Stimulated activated CD8-positive, alpha-beta memory T cell treated with anti-CD3 and anti-CD28 coated beads, Interleukin-7, amount 100 ng/mL, for 48 hours (primary cell): ENCODE data around the gene SMARCE1.

Experiments used
- DNase-seq, 2 donors: peaks; one replicate each; pipeline ENCODE4 v3.0.0-alpha.2; 2020; ENCODE audit warnings: low read depth in 1 of 2; ENCODE audit errors: extremely low read depth in 1 of 2

SMARCE1 gene

DNA sequence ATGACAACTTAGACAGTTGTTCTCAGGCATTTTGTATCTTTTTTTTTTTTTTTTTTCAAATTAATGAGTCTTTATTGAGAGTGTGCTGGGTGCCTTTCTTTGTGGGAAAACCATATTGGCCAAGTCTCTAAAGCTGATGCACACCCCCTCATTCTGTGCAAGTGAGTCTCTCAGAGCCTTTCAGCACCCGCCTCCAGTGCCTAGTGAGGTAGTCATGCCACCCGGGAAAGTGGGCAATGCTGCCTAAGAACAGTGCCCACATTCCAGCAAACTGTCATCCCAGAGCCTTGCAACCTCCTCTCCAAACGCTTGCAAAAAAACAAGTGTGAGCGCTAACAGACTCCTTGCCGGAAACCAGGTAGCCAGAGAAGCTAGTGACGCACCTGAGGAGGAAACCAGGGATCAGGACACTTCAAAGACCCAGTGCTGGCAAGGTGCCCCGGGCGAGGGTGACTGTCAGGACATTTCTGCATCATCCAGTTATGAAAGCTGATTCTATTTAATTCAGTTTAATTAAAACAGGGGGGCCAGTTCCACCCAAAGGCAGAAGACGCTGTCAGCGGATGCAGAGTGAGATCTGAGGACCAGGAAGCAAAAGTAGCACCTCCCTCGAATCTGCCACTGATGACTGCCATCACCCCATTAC is 34.9 kb downstream of the SMARCE1 start:
- no peak for DNase-seq

DNA sequence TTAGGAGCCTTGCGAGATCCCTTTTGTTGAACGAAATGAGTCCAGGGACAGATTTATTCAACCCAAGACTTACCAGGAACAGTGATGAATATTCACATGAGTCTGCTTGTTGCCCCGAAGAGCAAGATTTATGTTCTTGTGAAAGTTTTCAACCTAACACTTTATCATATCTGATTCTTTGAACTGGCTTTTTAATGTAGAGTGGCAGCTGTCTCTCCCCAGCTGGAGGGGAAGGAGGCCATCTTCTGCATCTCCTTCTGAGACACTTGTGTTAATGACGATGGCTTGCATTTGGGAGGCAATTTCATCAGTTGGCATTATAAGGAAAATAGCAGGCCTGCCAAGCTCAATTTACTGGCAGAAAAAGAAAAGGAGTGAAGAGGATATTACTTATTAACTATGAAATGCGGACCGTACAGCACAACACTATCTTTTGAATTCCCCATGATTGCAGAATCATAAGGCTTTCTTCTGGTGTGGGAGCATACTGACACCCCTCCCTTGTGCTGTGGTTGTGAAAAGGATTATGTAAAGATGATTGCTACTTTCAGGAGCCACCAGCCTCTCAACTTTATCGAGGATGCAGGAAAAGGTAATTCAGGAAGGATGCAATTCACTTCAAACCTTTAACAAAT is 35.7 kb downstream of the SMARCE1 start:
- DNase-seq = no peak

DNA sequence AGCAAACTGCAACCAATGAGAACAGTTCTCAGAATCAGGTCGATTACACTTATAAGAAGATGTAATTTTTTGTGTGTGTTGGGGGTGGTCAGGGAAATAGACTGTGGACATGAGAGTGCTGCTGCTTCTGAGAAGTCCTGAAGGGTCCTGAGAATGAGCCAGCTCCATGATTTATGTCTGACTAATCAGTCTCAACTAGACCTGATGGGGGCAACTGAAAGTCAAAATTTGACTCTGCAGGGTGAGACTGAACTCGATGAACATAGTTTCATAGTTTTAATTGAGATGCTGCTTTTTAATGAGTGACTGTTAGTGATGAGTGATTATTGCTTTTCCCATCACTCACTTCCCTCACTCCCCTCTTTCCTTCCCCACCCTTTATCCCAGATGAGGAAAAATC is 37.3 kb downstream of the SMARCE1 start:
- no peak for DNase-seq

DNA sequence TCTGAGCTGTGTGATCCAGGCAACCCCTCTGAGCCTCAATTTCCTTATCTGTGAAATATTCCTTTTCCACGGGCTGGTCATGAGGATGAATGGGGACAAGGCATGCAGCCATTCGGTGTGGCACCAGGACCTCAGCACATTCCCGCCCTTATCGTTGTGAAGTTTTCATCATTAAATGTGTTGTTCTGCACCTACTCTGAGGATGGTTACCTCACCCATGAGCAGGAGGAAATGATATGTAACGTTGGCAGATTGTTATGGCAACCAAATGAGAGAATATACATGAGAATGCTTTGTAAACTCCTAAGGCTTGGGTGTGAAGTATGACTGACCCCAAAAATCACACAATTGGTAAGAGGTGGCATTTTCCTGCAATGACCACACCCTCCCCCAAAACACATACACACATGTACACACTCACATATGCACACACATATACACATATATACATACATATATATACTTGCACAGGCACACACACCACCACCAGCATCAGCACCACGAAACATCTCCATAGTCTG is 39.5 kb downstream of the SMARCE1 start:
- DNase-seq = no peak

DNA sequence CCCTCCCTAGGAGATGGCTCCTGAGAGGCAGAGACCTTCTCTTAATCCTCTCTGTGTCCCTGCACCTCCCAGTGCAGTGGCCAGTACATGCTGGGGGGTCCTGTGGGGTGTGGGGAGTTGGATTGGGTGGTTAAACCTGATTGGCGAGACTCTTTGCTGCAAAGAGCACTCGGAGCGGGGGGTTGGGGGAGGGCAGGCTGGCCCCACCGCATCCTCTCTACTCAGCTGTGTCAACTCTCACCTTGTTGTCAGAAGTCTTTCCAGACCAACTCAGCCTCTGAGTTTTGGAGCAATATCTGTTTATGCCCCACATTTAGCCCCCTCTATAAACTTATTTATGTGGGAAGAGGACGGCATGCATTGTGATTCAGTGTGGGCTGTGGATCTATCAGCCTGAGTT is 40.0 kb downstream of the SMARCE1 start:
- no peak for DNase-seq

DNA sequence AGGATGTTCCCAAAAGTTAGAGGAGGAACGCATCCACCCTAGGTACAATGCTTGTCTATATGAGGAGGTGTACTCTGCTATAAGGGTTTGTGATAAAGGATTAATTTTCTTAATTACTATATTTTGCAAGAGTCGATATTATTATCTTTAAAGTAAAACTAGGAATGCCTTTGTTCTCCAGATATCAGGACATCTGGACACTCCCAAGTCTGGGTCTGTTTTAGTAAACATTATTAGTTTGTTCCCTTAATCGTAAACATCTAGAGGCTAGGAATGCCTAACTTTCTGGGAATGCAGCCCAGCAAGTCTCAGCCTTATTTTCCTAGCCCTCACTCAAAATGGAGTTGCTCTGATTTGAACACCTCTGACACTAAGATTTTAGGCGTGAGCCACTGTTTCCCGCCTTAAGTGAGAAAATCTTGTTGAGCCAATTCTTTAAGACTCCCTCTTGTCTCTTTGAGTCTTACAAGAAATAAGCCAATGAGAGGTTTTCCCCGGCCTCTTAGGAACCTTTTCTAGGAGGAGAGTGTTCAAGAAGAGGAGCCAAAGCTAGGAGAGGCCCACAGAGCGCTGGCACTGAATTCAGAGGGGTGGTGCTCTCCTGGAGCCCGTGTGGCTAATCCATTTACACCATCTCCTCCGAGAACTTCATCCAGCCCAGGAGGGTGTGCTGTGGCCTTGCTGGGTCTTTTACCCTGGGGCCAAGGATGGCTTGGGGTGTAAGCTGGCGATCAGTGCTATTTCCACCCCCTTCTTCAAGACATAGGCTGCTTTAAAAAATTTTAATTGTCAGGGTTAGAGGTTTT is 40.9 kb downstream of the SMARCE1 start:
- DNase-seq = no peak

DNA sequence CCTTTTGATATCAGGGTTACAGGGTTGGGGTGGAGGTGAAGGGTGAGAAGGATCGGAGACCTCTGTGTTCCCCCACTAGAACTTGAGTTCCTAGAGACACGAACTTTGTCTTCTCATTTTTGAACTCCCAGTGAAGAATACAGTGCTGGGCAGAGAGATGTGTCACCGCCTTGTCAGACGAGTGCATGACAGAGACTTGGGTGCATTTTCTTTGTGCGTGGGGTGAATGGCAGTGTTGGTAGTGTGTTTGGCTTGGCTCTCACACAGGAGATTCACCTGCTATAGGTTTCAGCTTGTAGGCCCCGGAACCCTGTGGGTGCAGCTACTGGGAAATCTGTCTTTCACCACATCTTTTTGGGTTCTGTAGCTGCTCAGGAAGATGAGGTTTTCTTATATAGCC is 42.3 kb downstream of the SMARCE1 start:
- peak in 1 of 2 donors; percentile 83 for DNase-seq

DNA sequence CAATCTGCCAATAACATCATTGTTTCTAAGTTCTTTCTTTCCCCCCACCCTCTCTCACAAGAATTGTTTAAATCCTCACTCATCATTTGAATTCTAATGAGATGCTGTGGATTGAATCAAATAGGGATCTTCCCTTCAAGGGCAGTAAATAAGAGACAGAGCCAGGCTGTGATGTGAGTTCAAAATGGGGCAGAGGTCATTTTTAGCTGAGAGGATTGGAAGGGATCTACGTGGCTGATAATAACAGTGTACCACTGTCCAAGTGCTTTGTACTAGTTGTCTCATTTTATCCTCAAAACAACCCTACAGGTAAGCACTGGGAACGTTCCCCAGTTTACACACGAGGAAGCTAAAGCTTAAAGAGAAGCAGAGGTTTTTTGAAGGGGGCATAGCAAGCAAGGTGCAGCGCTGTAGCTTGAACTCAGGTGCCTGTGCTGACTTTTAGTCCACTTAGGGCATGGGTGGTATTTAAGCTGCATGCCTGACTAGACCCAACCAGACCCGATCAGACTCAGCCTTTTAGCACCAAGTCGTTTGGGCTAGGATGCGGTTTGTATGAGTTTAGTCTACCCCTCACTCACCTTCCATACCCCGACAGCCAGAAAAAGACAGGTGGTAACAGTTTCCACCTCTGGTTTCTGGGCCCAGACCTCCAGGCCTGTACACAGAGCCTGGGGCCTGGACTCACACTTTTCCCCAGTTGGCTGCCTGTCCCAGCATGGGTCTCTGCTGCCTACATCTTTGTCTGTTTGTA is 43.1 kb downstream of the SMARCE1 start:
- no peak for DNase-seq

DNA sequence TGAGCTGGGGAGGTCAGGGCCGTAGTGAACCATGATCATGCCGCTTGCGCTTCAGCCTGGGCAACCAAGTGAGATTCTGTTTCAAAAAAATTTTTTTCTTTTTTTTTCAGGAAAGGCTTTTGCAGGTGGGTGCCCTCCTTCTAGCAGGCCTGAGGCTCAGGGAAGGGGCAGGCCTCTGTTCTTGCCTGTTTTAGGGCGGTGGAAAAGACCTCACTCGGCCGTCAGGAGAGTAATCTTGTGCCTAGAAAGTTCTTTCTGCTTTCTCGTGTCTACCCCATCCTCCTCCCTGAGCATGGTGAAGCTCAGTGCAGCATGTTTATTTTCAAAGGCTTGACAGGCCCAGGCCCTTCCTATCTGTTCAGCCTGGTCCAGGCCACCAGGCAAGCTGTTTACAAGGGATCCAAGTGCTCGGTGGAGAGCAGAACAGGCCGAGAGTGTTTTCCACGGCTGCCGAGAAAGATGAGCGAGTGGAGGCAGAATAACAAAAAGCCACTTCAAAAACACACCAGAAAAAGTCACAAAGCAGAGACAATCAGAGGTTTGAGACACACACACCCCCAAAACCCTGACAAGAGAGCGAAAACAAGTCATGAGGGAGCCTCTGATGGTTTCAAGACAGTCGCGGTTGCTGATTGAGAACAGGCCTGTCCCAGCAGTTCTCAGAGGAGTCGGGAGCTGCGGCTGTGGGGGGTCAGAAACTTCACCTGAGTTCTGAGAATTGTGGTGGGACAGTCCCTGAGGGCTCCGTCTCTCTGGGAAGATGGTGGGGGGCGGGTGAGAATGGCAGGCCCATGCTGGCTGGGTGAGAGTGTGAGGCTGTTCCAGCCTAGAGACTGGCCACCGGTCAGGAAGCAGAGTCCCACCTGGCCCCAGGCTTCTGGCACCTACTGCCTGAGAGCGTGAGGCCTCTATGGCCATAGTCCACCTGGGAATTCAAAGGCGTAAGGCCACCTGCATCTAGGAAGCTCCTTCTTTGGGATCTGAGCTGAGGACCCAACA is 44.9 kb downstream of the SMARCE1 start:
- DNase-seq = peak; percentile 62 to 88

DNA sequence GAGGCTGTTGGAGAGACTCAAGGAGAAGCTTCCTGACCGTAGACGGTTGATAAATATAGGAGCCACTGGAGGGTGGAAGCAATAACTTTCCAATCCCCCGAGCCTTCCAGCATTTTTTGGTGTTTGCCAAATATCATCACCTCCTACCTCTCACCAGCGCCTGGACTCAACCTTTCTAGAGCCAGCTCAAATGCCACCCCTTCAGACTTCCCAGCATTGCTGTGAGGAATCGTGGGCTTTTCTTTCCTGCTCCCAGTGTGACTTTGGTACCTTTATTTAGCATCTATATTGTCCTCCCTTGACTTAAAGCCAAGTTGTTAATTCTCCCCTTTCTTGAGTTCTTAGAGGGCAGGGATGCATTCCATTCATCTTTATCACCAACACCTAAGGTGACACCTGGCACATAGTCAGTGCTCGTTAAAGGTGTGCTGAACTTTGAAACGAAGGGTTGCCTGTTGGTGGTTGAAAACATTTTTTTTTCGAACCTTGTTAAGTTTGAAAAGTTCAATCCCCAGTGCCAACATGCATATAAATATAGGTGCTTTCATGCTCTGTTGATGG is 47.1 kb downstream of the SMARCE1 start:
- DNase-seq = no peak

DNA sequence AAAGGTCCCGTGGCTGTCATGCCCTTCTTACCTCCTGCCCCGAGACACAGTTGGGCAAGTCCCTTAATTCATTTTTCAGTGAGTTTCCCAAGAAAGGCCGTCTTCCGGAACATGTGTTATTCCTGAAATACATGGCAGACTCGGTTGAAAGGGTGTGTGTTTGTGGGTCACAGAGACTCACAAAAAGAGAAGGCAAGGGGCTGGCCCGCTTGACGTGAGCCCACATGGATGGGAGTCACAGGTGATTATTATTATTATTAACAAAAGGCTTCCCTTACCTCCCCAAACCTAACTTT is 48.2 kb downstream of the SMARCE1 start:
- DNase-seq = no peak

DNA sequence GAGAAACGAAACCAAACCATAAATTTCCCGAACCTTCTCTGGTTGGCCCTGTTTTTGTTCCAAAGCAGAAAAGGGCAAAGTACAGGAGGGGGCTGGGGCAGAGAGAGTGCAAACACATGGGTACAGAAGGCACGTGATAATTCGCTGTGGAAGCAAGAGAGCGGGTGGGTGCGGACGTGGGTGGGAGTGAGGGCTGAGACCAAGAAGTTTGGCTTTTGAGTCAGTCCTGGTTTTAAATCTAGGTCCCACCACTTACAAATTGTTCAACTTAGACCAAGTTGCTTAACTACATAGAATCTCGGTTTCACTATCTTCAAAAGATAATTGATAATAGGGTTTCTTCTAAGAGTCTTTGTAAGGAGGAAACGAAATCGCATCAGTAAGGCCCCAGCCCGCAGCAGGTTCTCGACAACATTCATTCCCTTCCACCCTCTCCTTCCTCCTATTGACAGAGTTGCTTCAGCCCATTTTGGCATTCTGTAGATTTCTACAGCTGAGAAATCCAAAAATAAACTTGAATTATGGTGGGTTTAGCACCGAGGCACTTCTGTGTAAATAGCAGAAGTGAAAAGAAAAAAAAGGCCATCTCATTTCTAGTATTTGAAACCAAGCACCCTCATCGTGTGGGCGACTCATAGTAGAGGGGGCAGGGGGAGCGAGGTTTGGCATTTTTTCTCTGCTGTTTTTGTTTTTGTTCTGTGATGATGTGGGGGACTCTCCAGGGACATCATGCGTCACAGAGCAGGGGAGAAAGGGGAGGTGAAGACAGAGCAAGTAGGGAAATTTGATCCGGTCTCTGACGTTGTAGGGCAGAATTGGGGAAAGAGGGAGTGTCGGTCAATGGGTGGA is 48.8 kb downstream of the SMARCE1 start:
- peak; percentile 67 to 91 for DNase-seq

DNA sequence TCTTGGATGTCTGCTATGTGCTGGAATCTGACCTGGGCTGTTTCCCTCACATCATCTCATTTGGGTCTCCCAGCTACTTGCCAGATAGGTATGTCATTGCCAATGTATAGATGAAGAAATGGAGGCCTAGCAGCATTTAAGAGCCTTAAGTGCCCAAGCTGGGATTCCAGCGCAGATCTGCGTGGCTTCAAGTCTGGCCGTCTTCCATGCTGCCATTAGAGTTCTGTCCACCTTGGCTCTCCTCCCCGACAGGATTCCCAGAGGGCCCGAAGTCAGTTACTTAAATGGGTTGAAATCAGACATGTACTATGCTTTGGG is 49.4 kb downstream of the SMARCE1 start:
- no peak for DNase-seq

DNA sequence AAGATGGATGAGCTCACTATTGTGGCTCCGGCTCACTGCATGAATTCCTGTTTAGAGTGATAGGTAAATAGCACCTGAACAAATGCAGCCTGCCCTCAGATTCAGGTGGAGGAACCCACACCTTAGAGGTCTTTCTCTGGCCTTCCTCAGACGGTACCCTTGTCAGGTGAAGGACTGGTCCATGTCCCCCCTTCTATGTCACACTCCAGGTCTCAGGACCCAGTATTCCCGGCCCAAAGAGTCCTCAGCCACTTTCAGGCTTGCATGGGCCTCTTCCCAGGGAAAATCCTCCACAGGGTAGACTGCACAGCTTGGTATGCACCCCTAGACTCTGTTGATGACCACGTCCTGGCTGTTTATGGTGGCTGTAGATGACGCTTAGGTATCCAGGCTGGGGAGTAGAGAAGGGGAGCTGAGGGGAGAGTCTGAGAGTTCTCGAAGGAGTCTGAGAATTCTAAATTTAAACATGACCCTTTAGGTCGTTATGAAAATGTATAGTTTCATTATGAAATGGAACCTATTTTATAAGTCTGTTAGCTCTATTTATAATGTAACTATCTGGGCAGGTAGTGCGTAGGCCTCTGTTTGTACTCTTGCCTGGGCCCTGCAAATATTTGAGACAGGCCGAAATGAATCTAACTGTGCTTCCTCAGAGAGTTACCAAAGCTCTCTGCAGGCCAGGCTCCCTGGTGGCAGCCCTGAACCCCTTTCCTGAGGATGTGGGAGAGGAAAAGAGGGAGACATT is 49.9 kb downstream of the SMARCE1 start:
- no peak for DNase-seq

DNA sequence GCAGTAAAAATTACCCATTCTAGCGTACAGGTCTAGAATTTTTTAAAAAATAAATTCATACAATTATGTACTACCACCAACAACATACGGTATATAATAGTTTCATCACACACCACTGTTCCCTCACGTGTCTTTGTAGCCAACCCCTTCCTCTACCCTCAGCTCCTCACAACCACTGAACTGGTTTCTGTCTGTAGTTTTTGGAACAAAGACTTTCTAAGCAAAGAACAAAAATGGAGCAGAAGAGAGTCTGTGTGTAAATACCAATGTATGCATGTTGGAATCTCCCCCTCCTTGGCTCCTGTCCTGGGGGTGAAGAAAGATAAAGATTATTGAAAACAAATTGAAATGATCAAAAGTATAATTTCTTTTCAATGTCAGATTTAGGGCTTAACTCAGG is 50.5 kb downstream of the SMARCE1 start:
- no peak for DNase-seq

DNA sequence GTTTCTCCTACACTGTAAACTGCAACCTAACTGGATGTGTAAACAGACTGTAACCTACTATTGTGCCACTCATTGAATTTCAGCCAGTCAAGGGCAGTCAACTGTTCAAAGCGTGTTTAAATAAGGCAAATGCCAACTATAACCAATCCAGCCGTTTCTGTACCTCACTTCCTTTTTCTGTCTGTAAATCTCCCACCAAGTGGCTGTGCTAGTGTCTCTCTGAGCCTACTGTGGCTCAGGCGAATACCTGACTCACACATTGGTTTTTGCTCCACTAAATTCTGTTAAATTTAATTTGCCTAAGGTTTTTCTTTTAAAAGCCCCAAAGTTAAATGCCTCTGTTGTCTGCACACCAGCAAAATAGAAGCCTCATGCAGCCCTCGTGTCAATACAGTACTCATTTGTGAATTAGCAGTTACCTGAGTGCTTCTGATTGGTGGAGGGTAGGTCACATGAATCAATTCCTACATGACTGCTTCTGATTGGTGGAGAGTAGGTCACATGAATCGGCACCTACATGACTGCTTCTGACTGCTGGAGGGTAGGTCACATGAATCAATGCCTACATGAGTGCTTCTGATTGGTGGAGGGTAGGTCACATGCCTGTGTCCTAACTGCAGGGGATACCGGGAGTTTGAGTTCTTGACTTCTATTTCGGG is 51.2 kb downstream of the SMARCE1 start:
- no peak for DNase-seq

DNA sequence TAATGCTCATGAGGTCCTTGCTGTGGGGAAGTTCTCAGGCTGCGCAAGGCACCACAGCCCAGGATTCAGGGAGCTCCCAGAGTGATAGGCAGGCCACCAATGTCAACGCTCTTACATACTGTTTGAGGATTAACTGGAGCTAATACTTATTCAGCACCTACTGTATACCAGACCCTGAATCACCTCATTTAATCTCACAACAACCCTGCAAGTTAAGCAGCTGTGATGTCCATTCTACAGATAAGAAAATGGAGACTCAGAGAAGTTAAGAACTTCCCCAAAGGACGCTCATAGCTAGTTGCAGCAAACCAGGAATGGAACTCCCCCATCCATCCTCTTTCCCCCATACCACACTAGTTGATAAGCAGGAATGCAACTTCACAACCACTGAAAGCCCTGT is 56.9 kb downstream of the SMARCE1 start:
- DNase-seq = no peak

DNA sequence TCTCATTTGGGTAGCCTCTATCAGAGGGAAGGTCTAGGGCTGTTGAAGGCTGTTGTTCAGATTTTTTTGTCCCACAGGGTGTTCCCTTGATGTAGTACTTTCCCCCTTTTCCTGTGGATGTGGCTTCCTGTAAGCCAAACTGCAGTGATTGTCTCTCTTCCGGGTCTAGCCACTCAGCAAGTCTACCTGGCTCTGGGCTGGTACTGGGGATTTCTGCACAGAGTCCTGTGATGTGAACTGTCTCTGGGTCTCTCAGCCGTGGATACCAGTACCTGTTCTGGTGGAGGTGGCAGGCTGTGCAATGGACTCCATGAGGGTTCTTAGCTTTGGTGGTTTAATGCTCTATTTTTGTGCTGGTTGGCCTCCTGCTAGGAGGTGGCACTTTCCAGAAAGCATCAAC is 59.1 kb downstream of the SMARCE1 start:
- DNase-seq = no peak
